NCI-H82 (cell line): ENCODE results near the gene GLRX.
"Not testable (repeated sequence)": the region's sequence is repeated elsewhere in the genome, so short reads cannot be mapped to it uniquely, and the experiment has no call there.

ENCODE experiments used
- DNase-seq: peaks from one replicate; lab custom pipeline; 2025; lab: John Stamatoyannopoulos, UW

Gene GLRX

GRCh38 chr5:95852567-95852966 lies 30.0 kb upstream of the GLRX start:
- no peak for DNase-seq

GRCh38 chr5:95851141-95851540 lies 28.6 kb upstream of the GLRX start:
- not testable (repeated sequence) for DNase-seq

- DNase-seq: no peak
These were observed 27.9 kb upstream of the GLRX start for GRCh38 chr5:95850391-95850894.

- no peak for DNase-seq
These were observed 26.2 kb upstream of the GLRX start for GRCh38 chr5:95848701-95849100.

GRCh38 chr5:95847261-95847592 lies 24.7 kb upstream of the GLRX start:
- no peak for DNase-seq

GRCh38 chr5:95846554-95847260 lies 24.2 kb upstream of the GLRX start:
- peak; percentile 67 for DNase-seq

- DNase-seq: no peak
These were observed 22.9 kb upstream of the GLRX start for GRCh38 chr5:95845391-95845790.

- no peak for DNase-seq
These were observed 21.3 kb upstream of the GLRX start for GRCh38 chr5:95843733-95844223.

GRCh38 chr5:95842854-95843544 lies 20.5 kb upstream of the GLRX start:
- DNase-seq: no peak

- DNase-seq: no peak
These were observed 19.6 kb upstream of the GLRX start for GRCh38 chr5:95841914-95842812.

GRCh38 chr5:95840956-95841705 lies 18.6 kb upstream of the GLRX start:
- no peak for DNase-seq

GRCh38 chr5:95839658-95840057 lies 17.1 kb upstream of the GLRX start:
- no peak for DNase-seq

- no peak for DNase-seq
These were observed 16.0 kb upstream of the GLRX start for GRCh38 chr5:95838556-95838955.

GRCh38 chr5:95838001-95838520 lies 15.5 kb upstream of the GLRX start:
- DNase-seq: no peak

GRCh38 chr5:95837492-95837891 lies 15.0 kb upstream of the GLRX start:
- DNase-seq: no peak

GRCh38 chr5:95836971-95837370 lies 14.4 kb upstream of the GLRX start:
- DNase-seq: not testable (repeated sequence)

- no peak for DNase-seq
These were observed 14.0 kb upstream of the GLRX start for GRCh38 chr5:95836544-95836943.

GRCh38 chr5:95835682-95836385 lies 13.3 kb upstream of the GLRX start:
- DNase-seq: no peak

- no peak for DNase-seq
These were observed 10.1 kb upstream of the GLRX start for GRCh38 chr5:95832664-95833063.

- DNase-seq: no peak
These were observed 7.7 kb upstream of the GLRX start for GRCh38 chr5:95830226-95830625.

GRCh38 chr5:95827892-95828246 lies 5.3 kb upstream of the GLRX start:
- DNase-seq: no peak
